PC-9 (cell line): ENCODE data around the gene FABP1.

ENCODE experiments used
- CTCF ChIP-seq: fragments of 200-600 bp; sonication (generic); conservative IDR thresholded peaks from 2 replicates; pipeline ENCODE4 v1.6.1; 2017; ENCODE audit warnings: mixed run types, antibody characterized with exemption, mild to moderate bottlenecking, moderate library complexity
- EZH2 ChIP-seq: fragments of 200-600 bp; sonication (generic); IDR thresholded peaks from 2 replicates; pipeline ENCODE4 v1.8.0; 2017; ENCODE audit warnings: antibody characterized with exemption, low read depth

DNA sequence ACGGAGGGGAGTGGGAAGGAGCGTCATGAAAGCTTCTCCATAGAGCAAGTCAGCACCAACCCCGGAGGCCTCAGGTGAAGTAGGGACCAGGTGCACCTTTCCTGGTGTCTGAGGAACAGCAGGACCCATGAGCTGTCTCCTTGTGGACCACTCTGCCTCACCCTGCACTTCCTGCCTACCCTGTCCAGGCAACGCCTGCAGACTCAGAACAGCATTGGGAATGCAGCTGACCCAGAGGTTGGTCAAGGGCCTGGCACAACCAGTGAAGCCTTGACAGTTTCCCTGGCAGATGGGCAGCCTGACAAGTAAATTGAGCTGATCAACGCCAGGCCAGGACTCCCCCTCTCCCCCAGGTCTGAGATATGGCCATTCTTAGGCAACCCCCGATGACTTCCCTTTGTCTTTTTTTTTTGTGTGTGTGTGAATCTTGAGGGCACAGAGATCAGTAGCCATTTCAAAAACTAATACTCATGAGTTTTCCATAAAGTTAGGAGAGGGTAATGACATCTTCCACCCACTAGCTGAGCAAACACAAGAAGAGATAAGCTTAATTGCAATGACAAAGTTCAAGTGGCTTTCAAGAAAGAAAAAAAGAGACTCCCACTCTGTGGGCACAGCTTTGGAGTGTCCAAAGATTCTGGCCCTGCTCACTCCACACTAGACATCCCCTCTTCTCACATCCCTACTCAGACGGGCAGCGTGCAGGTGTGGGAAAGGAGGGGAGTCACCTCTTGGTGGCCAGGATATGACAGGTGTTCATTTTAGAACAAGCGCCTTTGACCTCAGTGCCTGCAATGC is 3.5 kb upstream of the FABP1 start:
- TF ChIP-seq EZH2 (no peak), CTCF (no peak)
